Osteocyte (in vitro differentiated cells): ENCODE data around the gene ADPRM. TPM values are rescaled to one million over a fixed set of nuclear protein-coding genes. Genes with fewer than 3 reads are reported as not detected.

Experiments used
- DNase-seq: peaks from one replicate; pipeline ENCODE4 v3.0.0; 2021; ENCODE audit warnings: mixed read lengths; ENCODE audit not compliant: unreplicated experiment; ENCODE audit errors: extremely low spot score
- H3K27ac Mint-ChIP-seq: one replicate; pipeline ENCODE4 v1.8.0; 2021; ENCODE audit warnings: mild to moderate bottlenecking, mixed read lengths; ENCODE audit not compliant: unreplicated experiment
- H3K27me3 Mint-ChIP-seq: one replicate; pipeline ENCODE4 v1.8.0; 2021; ENCODE audit warnings: mixed read lengths; ENCODE audit not compliant: unreplicated experiment
- H3K36me3 Mint-ChIP-seq: one replicate; pipeline ENCODE4 v1.8.0; 2021; ENCODE audit warnings: mixed read lengths; ENCODE audit not compliant: unreplicated experiment
- H3K4me1 Mint-ChIP-seq: one replicate; pipeline ENCODE4 v1.8.0; 2021; ENCODE audit warnings: mixed read lengths; ENCODE audit not compliant: unreplicated experiment
- H3K4me3 Mint-ChIP-seq: one replicate; pipeline ENCODE4 v1.8.0; 2021; ENCODE audit warnings: mild to moderate bottlenecking, moderate library complexity, mixed read lengths; ENCODE audit not compliant: unreplicated experiment
- H3K9me3 Mint-ChIP-seq: one replicate; pipeline ENCODE4 v1.8.0; 2021; ENCODE audit warnings: mixed read lengths; ENCODE audit not compliant: unreplicated experiment
- CTCF ChIP-seq: fragments of 200-600 bp; sonication (generic); IDR thresholded peaks from 2 replicates; pipeline ENCODE4 v1.5.0; 2021; ENCODE audit warnings: antibody characterized with exemption, mild to moderate bottlenecking, moderate library complexity
- total RNA-seq: library from RNA; stranded (reverse); gene quantifications from 2 replicates; pipeline ENCODE4 v1.2.1, GENCODE V29; 2021

The ADPRM gene
- total RNA-seq, 1 donor from 2014 or later: 13.1 TPM

- H3K36me3 Mint-ChIP-seq: no peaks in the 10 kb centered on the region
- H3K4me3 Mint-ChIP-seq: no peak overlapping the region
- no peaks in the 10 kb centered on the region for H3K9me3 Mint-ChIP-seq
- no peak for DNase-seq
- H3K4me1 Mint-ChIP-seq: peaks cover 3% of the 10 kb centered on the region
- no peak overlapping the region for H3K27ac Mint-ChIP-seq
- no peak for TF ChIP-seq CTCF
- peaks cover 9% of the 10 kb centered on the region for H3K27me3 Mint-ChIP-seq
Observed at GRCh38 chr17:10752696-10753095, 55.3 kb downstream of the ADPRM start.

- no peaks in the 10 kb centered on the region for H3K36me3 Mint-ChIP-seq
- H3K4me3 Mint-ChIP-seq: no peak overlapping the region
- no peak for DNase-seq
- H3K27me3 Mint-ChIP-seq: peaks cover 8% of the 10 kb centered on the region
- peaks cover 3% of the 10 kb centered on the region for H3K4me1 Mint-ChIP-seq
- H3K9me3 Mint-ChIP-seq: no peaks in the 10 kb centered on the region
- TF ChIP-seq CTCF: peak; percentile 40
- no peak overlapping the region for H3K27ac Mint-ChIP-seq
Observed at GRCh38 chr17:10754109-10754508, 56.7 kb downstream of the ADPRM start.

GRCh38 chr17:10754861-10755591 is 57.6 kb downstream of the ADPRM start:
- Mint-ChIP-seq H3K4me3 (no peak overlapping the region), H3K27me3 (peaks cover 5% of the 10 kb centered on the region), H3K9me3 (no peaks in the 10 kb centered on the region), H3K4me1 (peaks cover 3% of the 10 kb centered on the region), H3K36me3 (no peaks in the 10 kb centered on the region), H3K27ac (no peak overlapping the region)
- no peak for DNase-seq
- TF ChIP-seq CTCF: no peak

- H3K4me3 Mint-ChIP-seq: no peak overlapping the region
- peaks cover 5% of the 10 kb centered on the region for H3K27me3 Mint-ChIP-seq
- no peak for DNase-seq
- no peak overlapping the region for H3K27ac Mint-ChIP-seq
- peaks cover 3% of the 10 kb centered on the region for H3K4me1 Mint-ChIP-seq
- no peaks in the 10 kb centered on the region for H3K36me3 Mint-ChIP-seq
- no peak for TF ChIP-seq CTCF
- H3K9me3 Mint-ChIP-seq: no peaks in the 10 kb centered on the region
Observed at GRCh38 chr17:10755592-10756127, 58.3 kb downstream of the ADPRM start.

GRCh38 chr17:10756185-10756584 is 58.8 kb downstream of the ADPRM start:
- Mint-ChIP-seq H3K27ac (no peak overlapping the region), H3K27me3 (peaks cover 5% of the 10 kb centered on the region), H3K9me3 (no peaks in the 10 kb centered on the region), H3K4me3 (no peak overlapping the region), H3K36me3 (no peaks in the 10 kb centered on the region), H3K4me1 (peaks cover 3% of the 10 kb centered on the region)
- no peak for DNase-seq
- TF ChIP-seq CTCF: no peak
